Liver (tissue), 3 donors: Measurements from ENCODE around the gene SHH.

Experiments
- EGR1 ChIP-seq, 2 donors: IDR thresholded peaks; 2 replicates each; pipeline ENCODE4 v1.6.1; 2016 to 2018; ENCODE audit warnings: antibody characterized with exemption in 2 of 2, low read depth in 2 of 2
- SP1 ChIP-seq: IDR thresholded peaks from 2 replicates; pipeline ENCODE4 v1.6.1; 2018; ENCODE audit warnings: antibody characterized with exemption, mild to moderate bottlenecking
- TAF1 ChIP-seq: conservative IDR thresholded peaks from 2 replicates; pipeline ENCODE4 v1.6.1; 2016; ENCODE audit warnings: antibody characterized with exemption, mild to moderate bottlenecking
- YY1 ChIP-seq: IDR thresholded peaks from 2 replicates; pipeline ENCODE4 v1.6.1; 2016; ENCODE audit warnings: antibody characterized with exemption, mild to moderate bottlenecking
- TF ChIP-seq, protein P1 (sequence below): fragments of 150-350 bp; IDR thresholded peaks from 2 replicates; pipeline ENCODE4 v1.5.1; 2017; ENCODE audit warnings: improper control_type of control experiment, low read depth, low read length; ENCODE audit not compliant: missing input control
- donor health status: healthy.
- donor health status: healthy.

GRCh38 chr7:155816192-155816508 lies 3.9 kb upstream of the SHH start:
- TF ChIP-seq, protein P1, sequence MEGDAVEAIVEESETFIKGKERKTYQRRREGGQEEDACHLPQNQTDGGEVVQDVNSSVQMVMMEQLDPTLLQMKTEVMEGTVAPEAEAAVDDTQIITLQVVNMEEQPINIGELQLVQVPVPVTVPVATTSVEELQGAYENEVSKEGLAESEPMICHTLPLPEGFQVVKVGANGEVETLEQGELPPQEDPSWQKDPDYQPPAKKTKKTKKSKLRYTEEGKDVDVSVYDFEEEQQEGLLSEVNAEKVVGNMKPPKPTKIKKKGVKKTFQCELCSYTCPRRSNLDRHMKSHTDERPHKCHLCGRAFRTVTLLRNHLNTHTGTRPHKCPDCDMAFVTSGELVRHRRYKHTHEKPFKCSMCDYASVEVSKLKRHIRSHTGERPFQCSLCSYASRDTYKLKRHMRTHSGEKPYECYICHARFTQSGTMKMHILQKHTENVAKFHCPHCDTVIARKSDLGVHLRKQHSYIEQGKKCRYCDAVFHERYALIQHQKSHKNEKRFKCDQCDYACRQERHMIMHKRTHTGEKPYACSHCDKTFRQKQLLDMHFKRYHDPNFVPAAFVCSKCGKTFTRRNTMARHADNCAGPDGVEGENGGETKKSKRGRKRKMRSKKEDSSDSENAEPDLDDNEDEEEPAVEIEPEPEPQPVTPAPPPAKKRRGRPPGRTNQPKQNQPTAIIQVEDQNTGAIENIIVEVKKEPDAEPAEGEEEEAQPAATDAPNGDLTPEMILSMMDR, result no peak
- TF ChIP-seq YY1 (no peak), TAF1 (no peak), SP1 (no peak), EGR1 (IDR thresholded peaks at IDR 0.05; ENCODE audit: low read depth in 2 of 2) (no peak)
